Activated naive CD4-positive, alpha-beta T cell treated with anti-CD3 and anti-CD28 coated beads, Interleukin-2, amount 50 U/mL, for 24 hours (primary cell): Measurements from ENCODE around the gene CEP44.
"Not testable (repeated sequence)": the region's sequence is repeated elsewhere in the genome, so short reads cannot be mapped to it uniquely, and the experiment has no call there.

Source experiments
- H3K27ac Mint-ChIP-seq: one replicate; pipeline ENCODE4 v1.8.0; 2021; ENCODE audit warnings: mild to moderate bottlenecking, mixed read lengths
- H3K27me3 Mint-ChIP-seq: one replicate; pipeline ENCODE4 v1.8.0; 2021; ENCODE audit warnings: mixed read lengths
- H3K36me3 Mint-ChIP-seq: one replicate; pipeline ENCODE4 v1.8.0; 2021; ENCODE audit warnings: mixed read lengths
- H3K4me1 Mint-ChIP-seq: one replicate; pipeline ENCODE4 v1.8.0; 2021; ENCODE audit warnings: mixed read lengths
- H3K4me3 Mint-ChIP-seq: one replicate; pipeline ENCODE4 v1.8.0; 2021; ENCODE audit warnings: mild to moderate bottlenecking, mixed read lengths
- H3K9me3 Mint-ChIP-seq: one replicate; pipeline ENCODE4 v1.8.0; 2021; ENCODE audit warnings: mixed read lengths

The CEP44 gene

GRCh38 chr4:174295142-174295541, 11.4 kb downstream of the CEP44 start:
- peaks cover 33% of the 10 kb centered on the region for H3K36me3 Mint-ChIP-seq
- H3K4me1 Mint-ChIP-seq, result peaks cover 26% of the 10 kb centered on the region
- H3K27ac Mint-ChIP-seq, H3K4me3 Mint-ChIP-seq, H3K27me3 Mint-ChIP-seq: not testable (repeated sequence)
- H3K9me3 Mint-ChIP-seq, result peaks cover 15% of the 10 kb centered on the region

- Mint-ChIP-seq H3K4me3 (no peak overlapping the region), H3K4me1 (peaks cover 18% of the 10 kb centered on the region), H3K9me3 (no peaks in the 10 kb centered on the region), H3K36me3 (peaks cover 23% of the 10 kb centered on the region), H3K27ac (no peak overlapping the region), H3K27me3 (no peaks in the 10 kb centered on the region)
Measured at GRCh38 chr4:174303687-174304086, 20.0 kb downstream of the CEP44 start.

GRCh38 chr4:174304664-174305063, 21.0 kb downstream of the CEP44 start:
- peaks cover 21% of the 10 kb centered on the region for H3K36me3 Mint-ChIP-seq
- no peak overlapping the region for H3K4me3 Mint-ChIP-seq
- H3K4me1 Mint-ChIP-seq, result peaks cover 16% of the 10 kb centered on the region
- no peaks in the 10 kb centered on the region for H3K9me3 Mint-ChIP-seq
- H3K27me3 Mint-ChIP-seq, result no peaks in the 10 kb centered on the region
- no peak overlapping the region for H3K27ac Mint-ChIP-seq

- Mint-ChIP-seq H3K4me1 (peaks cover 6% of the 10 kb centered on the region), H3K27me3 (no peaks in the 10 kb centered on the region), H3K4me3 (no peak overlapping the region), H3K9me3 (no peaks in the 10 kb centered on the region), H3K27ac (no peak overlapping the region), H3K36me3 (peaks cover 17% of the 10 kb centered on the region)
Measured at GRCh38 chr4:174305961-174306360, 22.2 kb downstream of the CEP44 start.

GRCh38 chr4:174307694-174308093, 24.0 kb downstream of the CEP44 start:
- Mint-ChIP-seq H3K36me3 (peaks cover 19% of the 10 kb centered on the region), H3K9me3 (no peaks in the 10 kb centered on the region), H3K4me3 (no peak overlapping the region), H3K4me1 (peaks cover 2% of the 10 kb centered on the region), H3K27me3 (no peaks in the 10 kb centered on the region), H3K27ac (no peak overlapping the region)

GRCh38 chr4:174312993-174313392, 29.3 kb downstream of the CEP44 start:
- H3K27me3 Mint-ChIP-seq, result no peaks in the 10 kb centered on the region
- no peak overlapping the region for H3K27ac Mint-ChIP-seq
- H3K9me3 Mint-ChIP-seq, result no peaks in the 10 kb centered on the region
- peaks cover 4% of the 10 kb centered on the region for H3K4me1 Mint-ChIP-seq
- H3K36me3 Mint-ChIP-seq, result peaks cover 6% of the 10 kb centered on the region
- no peak overlapping the region for H3K4me3 Mint-ChIP-seq

GRCh38 chr4:174314274-174314673, 30.6 kb downstream of the CEP44 start:
- Mint-ChIP-seq H3K4me1 (peaks cover 4% of the 10 kb centered on the region), H3K4me3 (no peak overlapping the region), H3K27me3 (no peaks in the 10 kb centered on the region), H3K27ac (no peak overlapping the region), H3K36me3 (peaks cover 6% of the 10 kb centered on the region), H3K9me3 (no peaks in the 10 kb centered on the region)

- H3K36me3 Mint-ChIP-seq, result peaks cover 6% of the 10 kb centered on the region
- H3K4me1 Mint-ChIP-seq, result peaks cover 4% of the 10 kb centered on the region
- no peak overlapping the region for H3K27ac Mint-ChIP-seq
- H3K4me3 Mint-ChIP-seq, result no peak overlapping the region
- no peaks in the 10 kb centered on the region for H3K9me3 Mint-ChIP-seq
- no peaks in the 10 kb centered on the region for H3K27me3 Mint-ChIP-seq
Measured at GRCh38 chr4:174314770-174315169, 31.1 kb downstream of the CEP44 start.

- Mint-ChIP-seq H3K27ac (no peak overlapping the region), H3K36me3 (peaks cover 6% of the 10 kb centered on the region), H3K9me3 (no peaks in the 10 kb centered on the region), H3K4me3 (no peak overlapping the region), H3K27me3 (no peaks in the 10 kb centered on the region), H3K4me1 (peaks cover 4% of the 10 kb centered on the region)
Measured at GRCh38 chr4:174316546-174316945, 32.8 kb downstream of the CEP44 start.

- no peak overlapping the region for H3K27ac Mint-ChIP-seq
- peaks cover 4% of the 10 kb centered on the region for H3K4me1 Mint-ChIP-seq
- H3K27me3 Mint-ChIP-seq, result no peaks in the 10 kb centered on the region
- no peaks in the 10 kb centered on the region for H3K9me3 Mint-ChIP-seq
- peaks cover 5% of the 10 kb centered on the region for H3K36me3 Mint-ChIP-seq
- no peak overlapping the region for H3K4me3 Mint-ChIP-seq
Measured at GRCh38 chr4:174316954-174317353, 33.2 kb downstream of the CEP44 start.

GRCh38 chr4:174317531-174317930, 33.8 kb downstream of the CEP44 start:
- peaks cover 3% of the 10 kb centered on the region for H3K36me3 Mint-ChIP-seq
- no peaks in the 10 kb centered on the region for H3K9me3 Mint-ChIP-seq
- H3K27ac Mint-ChIP-seq, result no peak overlapping the region
- H3K27me3 Mint-ChIP-seq, result no peaks in the 10 kb centered on the region
- no peak overlapping the region for H3K4me3 Mint-ChIP-seq
- peaks cover 4% of the 10 kb centered on the region for H3K4me1 Mint-ChIP-seq

- H3K4me3 Mint-ChIP-seq, result no peak overlapping the region
- H3K27ac Mint-ChIP-seq, result no peak overlapping the region
Measured at GRCh38 chr4:174318829-174319764, 35.4 kb downstream of the CEP44 start.

GRCh38 chr4:174320494-174321199, 36.9 kb downstream of the CEP44 start:
- H3K27me3 Mint-ChIP-seq, result no peaks in the 10 kb centered on the region
- H3K36me3 Mint-ChIP-seq, result no peaks in the 10 kb centered on the region
- no peak overlapping the region for H3K4me3 Mint-ChIP-seq
- H3K4me1 Mint-ChIP-seq, result no peaks in the 10 kb centered on the region
- H3K27ac Mint-ChIP-seq, result no peak overlapping the region
- no peaks in the 10 kb centered on the region for H3K9me3 Mint-ChIP-seq

More at GRCh38 chr4:174318829-174319764, 35.4 kb downstream of the CEP44 start:
- Mint-ChIP-seq H3K27me3 (no peaks in the 10 kb centered on the region), H3K4me1 (no peaks in the 10 kb centered on the region), H3K9me3 (no peaks in the 10 kb centered on the region), H3K36me3 (no peaks in the 10 kb centered on the region)

- Mint-ChIP-seq H3K27me3 (no peaks in the 10 kb centered on the region), H3K4me3 (no peak overlapping the region), H3K27ac (no peak overlapping the region), H3K36me3 (no peaks in the 10 kb centered on the region), H3K4me1 (no peaks in the 10 kb centered on the region), H3K9me3 (no peaks in the 10 kb centered on the region)
Measured at GRCh38 chr4:174324236-174324635, 40.5 kb downstream of the CEP44 start.

GRCh38 chr4:174324725-174325124, 41.0 kb downstream of the CEP44 start:
- Mint-ChIP-seq H3K27ac (no peak overlapping the region), H3K4me1 (no peaks in the 10 kb centered on the region), H3K4me3 (no peak overlapping the region), H3K36me3 (no peaks in the 10 kb centered on the region), H3K9me3 (no peaks in the 10 kb centered on the region), H3K27me3 (no peaks in the 10 kb centered on the region)
